ENCODE results near the gene CAMK4. TPM values are rescaled to one million over a fixed set of nuclear protein-coding genes. Genes with fewer than 3 reads are reported as not detected.

Gene CAMK4
- total RNA-seq, 1 donor, result 1.3 TPM

DNA sequence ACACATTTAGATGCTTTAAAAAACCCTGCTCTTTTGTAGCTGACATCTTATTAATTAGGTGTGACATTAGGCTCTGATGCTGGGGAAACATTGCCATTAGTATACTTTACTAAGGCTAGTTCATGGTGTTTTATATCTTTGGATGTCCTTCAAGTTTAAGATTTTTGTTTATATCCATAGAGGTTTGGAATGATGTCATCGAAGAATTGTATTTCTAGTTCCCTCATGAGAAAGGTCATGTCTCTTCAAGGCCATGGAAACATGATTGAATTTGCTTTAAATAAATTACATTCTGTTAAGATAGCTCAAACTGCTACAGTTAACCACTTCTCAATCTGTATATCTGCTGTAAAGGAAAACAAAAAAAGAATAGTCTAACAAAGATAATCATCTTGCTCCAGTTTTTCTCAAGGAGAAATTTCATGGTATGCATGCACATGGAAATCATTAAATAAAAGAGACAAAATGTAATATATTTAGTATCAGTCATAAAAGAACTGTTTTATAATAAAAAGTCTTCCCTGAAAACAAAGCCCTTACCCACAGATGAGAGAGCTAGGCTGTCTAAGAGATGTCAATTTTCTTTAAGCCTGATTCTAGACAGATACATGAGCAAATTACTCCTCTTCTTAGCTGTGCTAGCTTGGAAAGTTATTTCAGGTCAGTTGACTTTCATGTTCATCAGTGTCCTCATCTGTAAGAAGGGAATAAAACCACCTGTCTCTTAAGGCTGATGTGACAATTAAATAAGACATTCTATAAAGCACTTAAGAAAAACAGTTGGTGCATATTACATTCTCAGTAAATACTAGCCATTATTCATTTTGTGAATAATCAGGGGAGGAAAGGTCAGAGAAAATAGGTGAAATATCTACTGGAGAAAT is 313.2 kb downstream of the CAMK4 start:
- TF ChIP-seq, protein P1, sequence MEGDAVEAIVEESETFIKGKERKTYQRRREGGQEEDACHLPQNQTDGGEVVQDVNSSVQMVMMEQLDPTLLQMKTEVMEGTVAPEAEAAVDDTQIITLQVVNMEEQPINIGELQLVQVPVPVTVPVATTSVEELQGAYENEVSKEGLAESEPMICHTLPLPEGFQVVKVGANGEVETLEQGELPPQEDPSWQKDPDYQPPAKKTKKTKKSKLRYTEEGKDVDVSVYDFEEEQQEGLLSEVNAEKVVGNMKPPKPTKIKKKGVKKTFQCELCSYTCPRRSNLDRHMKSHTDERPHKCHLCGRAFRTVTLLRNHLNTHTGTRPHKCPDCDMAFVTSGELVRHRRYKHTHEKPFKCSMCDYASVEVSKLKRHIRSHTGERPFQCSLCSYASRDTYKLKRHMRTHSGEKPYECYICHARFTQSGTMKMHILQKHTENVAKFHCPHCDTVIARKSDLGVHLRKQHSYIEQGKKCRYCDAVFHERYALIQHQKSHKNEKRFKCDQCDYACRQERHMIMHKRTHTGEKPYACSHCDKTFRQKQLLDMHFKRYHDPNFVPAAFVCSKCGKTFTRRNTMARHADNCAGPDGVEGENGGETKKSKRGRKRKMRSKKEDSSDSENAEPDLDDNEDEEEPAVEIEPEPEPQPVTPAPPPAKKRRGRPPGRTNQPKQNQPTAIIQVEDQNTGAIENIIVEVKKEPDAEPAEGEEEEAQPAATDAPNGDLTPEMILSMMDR (IDR thresholded peaks at IDR 0.05; ENCODE audit: insufficient read depth, low read depth, low read length), result no peak
- peak; percentile 38 for DNase-seq (ENCODE audit: low read depth)
- no peak overlapping the region for H3K4me3 ChIP-seq (ENCODE audit: low read depth, low read length)

Other genes with a start within 250 kb of the CAMK4 start
- 0.32 and 0.43 TPM in 2 replicates for gene TSLP, start 152.7 kb upstream of the CAMK4 start, total RNA-seq
- gene WDR36, start 132.0 kb upstream of the CAMK4 start, total RNA-seq, result 41.6 and 61.7 TPM in 2 replicates

Data from fibroblast of villous mesenchyme (primary cell).